ENCODE results near the gene ANO9. TPM values are rescaled to one million over a fixed set of nuclear protein-coding genes. Genes with fewer than 3 reads are reported as not detected.
"Not testable (repeated sequence)": the region's sequence is repeated elsewhere in the genome, so short reads cannot be mapped to it uniquely, and the experiment has no call there.

The ANO9 gene
- total RNA-seq, 1 donor from 2014 or later, result 33.8 TPM

DNA sequence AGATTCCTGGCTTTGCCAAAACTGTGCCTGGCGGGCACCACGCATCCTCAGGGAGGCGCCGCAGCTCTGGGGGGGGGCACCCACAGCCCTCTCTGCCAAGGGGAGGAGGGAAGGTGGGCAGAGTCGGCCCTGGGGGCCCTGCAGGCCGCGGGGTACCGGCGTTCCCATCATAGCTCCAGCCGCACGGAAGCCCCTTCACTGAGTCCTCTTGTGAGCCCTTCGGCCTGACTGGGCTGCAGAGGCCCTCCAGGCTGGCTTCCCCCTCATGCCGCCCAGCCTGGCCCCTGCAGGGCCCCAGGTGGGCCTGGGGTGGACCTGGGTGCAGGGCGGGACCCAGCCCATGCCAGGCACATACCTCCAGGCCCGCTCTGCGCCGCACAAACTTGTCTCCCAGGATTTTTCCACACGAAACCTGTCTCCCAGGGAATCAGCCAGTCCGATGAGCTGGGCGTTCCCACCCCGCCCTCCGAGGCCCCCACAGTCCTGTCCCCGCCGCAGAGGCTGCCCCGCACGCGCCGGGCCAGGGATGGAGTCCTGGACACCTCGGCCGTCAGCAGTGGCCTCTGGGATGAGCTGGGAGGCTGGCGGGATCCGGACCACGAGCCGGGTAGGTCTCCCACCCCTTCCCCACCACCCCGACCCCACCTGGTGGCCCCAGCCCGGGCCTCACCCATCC, 49.6 kb downstream of the ANO9 start:
- Mint-ChIP-seq H3K9me3 (peaks cover under 1% of the 10 kb centered on the region), H3K4me3 (no peak overlapping the region), H3K36me3 (ENCODE audit: low read depth) (no peaks in the 10 kb centered on the region), H3K27ac (no peak overlapping the region), H3K4me1 (ENCODE audit: low read depth) (no peaks in the 10 kb centered on the region), H3K27me3 (ENCODE audit: insufficient read depth) (peaks cover 6% of the 10 kb centered on the region)
- intact Hi-C loops (cut with micrococcal nuclease), result no loop called here
- DNase-seq (ENCODE audit: low spot score), result no peak

DNA sequence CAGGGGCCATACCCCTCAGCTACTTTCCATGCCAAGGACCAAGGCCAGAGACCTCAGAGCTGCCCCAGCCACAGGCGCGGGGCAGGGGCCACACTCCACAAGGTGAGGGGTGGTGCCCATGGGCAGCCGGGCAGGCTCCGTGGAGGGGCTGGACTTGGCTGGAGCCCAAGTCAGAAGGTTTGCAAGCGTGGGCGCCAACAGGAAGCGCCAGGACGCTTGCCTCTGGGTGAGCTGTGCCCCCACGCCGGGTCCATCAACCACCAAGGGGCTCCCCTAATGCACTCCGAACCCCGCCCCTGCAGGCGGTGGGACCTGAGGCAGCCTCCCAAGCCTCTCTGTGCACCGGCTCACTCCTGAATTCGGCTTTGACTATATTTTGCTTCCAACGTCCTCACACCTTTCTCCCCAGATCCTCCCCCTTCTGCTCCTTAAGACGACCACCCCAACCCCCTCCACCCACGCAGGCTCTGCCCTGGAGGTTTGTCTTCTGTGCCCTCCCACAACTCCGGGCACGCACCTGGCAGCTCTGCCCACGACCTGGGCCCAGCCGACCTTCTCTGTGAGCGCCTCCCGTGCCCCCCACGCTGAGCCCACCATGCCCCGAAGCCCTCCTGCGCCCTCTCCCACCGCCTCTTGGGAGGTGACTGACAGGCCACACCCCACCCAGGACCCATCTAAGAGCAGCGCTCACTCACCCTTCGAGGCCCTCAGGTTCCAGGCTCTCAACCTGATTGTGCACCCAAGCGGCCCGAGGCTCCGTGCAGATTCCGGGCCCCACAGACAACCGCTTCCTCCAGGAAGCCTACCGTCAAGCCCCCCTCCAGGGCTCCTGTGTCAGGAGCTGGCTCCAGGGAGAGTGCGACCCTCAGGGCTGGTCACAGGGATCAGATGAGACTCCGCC, 50.4 kb downstream of the ANO9 start:
- intact Hi-C loops (cut with micrococcal nuclease), result no loop called here
- H3K36me3 Mint-ChIP-seq (ENCODE audit: low read depth), result no peaks in the 10 kb centered on the region
- no peak overlapping the region for H3K4me3 Mint-ChIP-seq
- H3K9me3 Mint-ChIP-seq, result peaks cover 8% of the 10 kb centered on the region
- H3K27ac Mint-ChIP-seq, result no peak overlapping the region
- peaks cover 8% of the 10 kb centered on the region for H3K27me3 Mint-ChIP-seq (ENCODE audit: insufficient read depth)
- H3K4me1 Mint-ChIP-seq (ENCODE audit: low read depth), result no peaks in the 10 kb centered on the region
- DNase-seq (ENCODE audit: low spot score), result no peak

DNA sequence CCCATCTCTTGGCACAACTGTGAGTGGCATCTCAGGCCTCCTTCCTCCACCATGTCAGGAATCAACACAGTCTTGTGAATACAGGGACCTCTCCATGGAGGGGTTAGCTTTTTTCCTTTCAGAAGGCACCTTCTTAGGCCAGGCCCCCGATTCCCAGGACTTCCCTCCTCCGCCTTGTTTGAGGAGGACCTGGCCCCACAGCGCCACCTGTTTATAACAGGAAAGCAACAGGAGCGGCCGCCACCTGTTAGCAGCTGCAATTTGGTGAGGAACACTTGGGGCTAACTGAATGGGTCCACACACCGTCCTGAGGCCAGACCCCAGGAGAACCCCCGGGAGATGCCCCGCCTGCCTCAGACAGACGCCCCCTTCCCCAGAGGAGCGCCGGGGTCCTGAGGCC, 51.6 kb downstream of the ANO9 start:
- Mint-ChIP-seq H3K4me3 (no peak overlapping the region), H3K36me3 (ENCODE audit: low read depth) (no peaks in the 10 kb centered on the region), H3K9me3 (peaks cover 8% of the 10 kb centered on the region), H3K4me1 (ENCODE audit: low read depth) (no peaks in the 10 kb centered on the region), H3K27me3 (ENCODE audit: insufficient read depth) (peaks cover 8% of the 10 kb centered on the region), H3K27ac (no peak overlapping the region)
- no peak for DNase-seq (ENCODE audit: low spot score)
- intact Hi-C loops (cut with micrococcal nuclease), result no loop called here

DNA sequence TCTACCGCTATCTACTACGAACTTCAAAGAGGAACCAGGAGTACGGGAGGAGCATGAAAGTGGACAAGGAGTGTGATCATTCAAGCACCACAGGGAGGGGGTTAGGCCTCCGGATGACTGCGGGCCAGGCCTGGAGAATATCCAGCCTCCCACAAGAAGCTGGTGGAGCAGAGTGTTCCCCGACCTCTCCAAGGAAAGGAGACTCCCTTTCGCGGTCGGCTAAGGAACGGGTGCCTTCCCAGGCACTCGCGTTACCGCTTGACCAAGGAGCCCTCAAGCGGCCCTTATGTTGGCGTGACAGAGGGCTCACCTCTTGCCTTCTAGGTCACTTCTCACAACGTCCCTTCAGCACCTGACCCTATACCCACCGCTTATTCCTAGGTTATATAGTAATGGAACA, 52.4 kb downstream of the ANO9 start:
- not testable (repeated sequence) for H3K27me3 Mint-ChIP-seq (ENCODE audit: insufficient read depth); H3K4me1 Mint-ChIP-seq (ENCODE audit: low read depth)

DNA sequence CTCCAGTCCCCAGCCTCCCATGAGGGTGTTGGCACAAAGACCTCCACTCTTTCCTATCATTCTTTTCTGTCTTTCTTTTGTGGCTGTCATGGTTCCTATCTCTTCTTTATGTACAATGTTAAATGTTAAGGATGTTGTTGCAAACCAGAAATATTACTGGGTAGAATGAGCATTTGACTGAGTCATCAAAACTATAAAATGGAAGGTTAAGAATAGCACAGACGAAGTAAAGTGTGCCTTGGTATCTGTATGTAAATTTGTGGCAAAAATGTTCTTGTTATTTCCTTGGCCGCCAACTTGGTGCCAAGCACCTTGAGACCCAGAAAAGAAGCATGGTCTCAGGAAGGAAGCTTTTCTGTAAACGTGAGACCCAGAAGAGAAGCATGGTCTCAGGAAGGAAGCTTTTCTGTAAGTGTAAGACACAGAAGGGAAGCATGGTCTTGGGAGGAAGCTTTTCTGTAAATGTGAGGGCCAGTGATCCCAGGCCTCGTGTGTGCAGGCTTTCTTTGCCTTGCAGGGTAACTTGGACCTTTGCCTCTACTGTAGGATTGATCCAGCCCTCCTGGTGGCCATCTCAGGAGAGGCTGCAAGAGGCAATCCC, 54.5 kb downstream of the ANO9 start:
- Mint-ChIP-seq H3K27me3 (ENCODE audit: insufficient read depth) (peaks cover 9% of the 10 kb centered on the region), H3K9me3 (peaks cover 8% of the 10 kb centered on the region), H3K36me3 (ENCODE audit: low read depth) (no peaks in the 10 kb centered on the region), H3K4me1 (ENCODE audit: low read depth) (no peaks in the 10 kb centered on the region), H3K4me3 (no peak overlapping the region), H3K27ac (no peak overlapping the region)
- intact Hi-C loops (cut with micrococcal nuclease), result no loop called here
- DNase-seq (ENCODE audit: low spot score), result no peak

More for the DNA sequence above, 52.4 kb downstream of the ANO9 start:
- H3K4me3 Mint-ChIP-seq; DNase-seq (ENCODE audit: low spot score); intact Hi-C loops (cut with micrococcal nuclease); H3K36me3 Mint-ChIP-seq (ENCODE audit: low read depth); H3K9me3 Mint-ChIP-seq; H3K27ac Mint-ChIP-seq: not testable (repeated sequence)

DNA sequence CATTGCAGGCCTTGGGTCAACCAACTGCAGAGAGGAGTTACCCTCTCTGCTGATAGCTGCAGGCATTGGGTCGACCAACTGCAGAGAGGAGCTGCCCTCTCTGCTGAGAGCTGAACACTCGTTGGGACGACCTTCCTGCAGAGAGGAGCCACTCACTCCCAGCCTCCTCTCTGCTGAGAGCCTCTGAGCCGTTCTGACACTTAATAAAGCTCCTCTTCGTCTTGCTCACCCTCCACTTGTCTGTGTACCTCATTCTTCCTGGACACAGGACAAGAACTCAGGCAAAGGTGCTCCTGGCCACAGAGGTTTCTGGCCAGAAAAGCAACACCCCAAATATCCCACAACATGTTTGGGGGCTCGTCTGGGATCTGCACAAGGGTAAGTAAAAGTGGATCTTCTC, 55.3 kb downstream of the ANO9 start:
- no peaks in the 10 kb centered on the region for H3K36me3 Mint-ChIP-seq (ENCODE audit: low read depth)
- H3K9me3 Mint-ChIP-seq, result peaks cover 8% of the 10 kb centered on the region
- peaks cover 12% of the 10 kb centered on the region for H3K27me3 Mint-ChIP-seq (ENCODE audit: insufficient read depth)
- intact Hi-C loops (cut with micrococcal nuclease), result no loop called here
- no peak overlapping the region for H3K4me3 Mint-ChIP-seq
- no peak for DNase-seq (ENCODE audit: low spot score)
- no peaks in the 10 kb centered on the region for H3K4me1 Mint-ChIP-seq (ENCODE audit: low read depth)
- no peak overlapping the region for H3K27ac Mint-ChIP-seq

DNA sequence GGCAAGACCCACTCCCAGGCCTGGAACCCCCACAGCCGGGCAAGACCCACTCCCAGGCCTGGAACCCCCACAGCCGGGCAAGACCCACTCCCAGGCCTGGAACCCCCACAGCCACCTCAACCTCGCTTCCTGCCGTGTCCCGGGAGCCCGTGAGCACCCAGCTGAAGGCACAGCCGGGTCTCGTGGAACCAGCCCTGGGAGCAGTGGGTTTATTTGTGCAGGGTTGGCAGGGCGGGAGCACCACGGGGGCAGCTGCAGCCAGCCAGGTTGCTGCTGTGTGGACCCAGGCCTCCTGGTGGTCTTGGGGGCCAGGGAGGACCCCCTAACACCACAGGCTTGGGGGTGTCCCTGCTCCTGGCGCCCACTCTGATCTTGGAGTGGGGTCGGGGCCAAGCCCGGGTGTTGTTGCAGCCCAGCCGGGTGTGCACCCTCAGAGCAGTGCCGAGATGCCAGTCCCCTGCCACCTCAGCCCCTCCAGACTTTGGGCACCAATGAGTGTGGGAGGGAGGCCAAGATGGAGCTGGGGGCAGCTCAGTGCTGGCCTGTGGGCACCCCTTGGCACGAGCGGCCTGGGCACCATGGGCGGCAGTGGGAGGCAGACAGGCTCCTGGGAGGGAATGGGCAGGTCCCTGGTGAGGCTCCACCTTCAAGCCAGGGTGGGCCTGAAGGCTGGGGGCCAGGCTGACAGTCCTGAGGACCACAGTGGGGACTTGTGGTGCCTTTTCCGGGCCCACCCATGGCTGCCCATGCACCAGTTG, 56.0 kb downstream of the ANO9 start:
- peaks cover 8% of the 10 kb centered on the region for H3K9me3 Mint-ChIP-seq
- H3K27ac Mint-ChIP-seq, result no peak overlapping the region
- intact Hi-C loops (cut with micrococcal nuclease), result no loop called here
- no peak for DNase-seq (ENCODE audit: low spot score)
- no peak overlapping the region for H3K4me3 Mint-ChIP-seq
- no peaks in the 10 kb centered on the region for H3K36me3 Mint-ChIP-seq (ENCODE audit: low read depth)
- no peaks in the 10 kb centered on the region for H3K4me1 Mint-ChIP-seq (ENCODE audit: low read depth)
- peaks cover 12% of the 10 kb centered on the region for H3K27me3 Mint-ChIP-seq (ENCODE audit: insufficient read depth)

DNA sequence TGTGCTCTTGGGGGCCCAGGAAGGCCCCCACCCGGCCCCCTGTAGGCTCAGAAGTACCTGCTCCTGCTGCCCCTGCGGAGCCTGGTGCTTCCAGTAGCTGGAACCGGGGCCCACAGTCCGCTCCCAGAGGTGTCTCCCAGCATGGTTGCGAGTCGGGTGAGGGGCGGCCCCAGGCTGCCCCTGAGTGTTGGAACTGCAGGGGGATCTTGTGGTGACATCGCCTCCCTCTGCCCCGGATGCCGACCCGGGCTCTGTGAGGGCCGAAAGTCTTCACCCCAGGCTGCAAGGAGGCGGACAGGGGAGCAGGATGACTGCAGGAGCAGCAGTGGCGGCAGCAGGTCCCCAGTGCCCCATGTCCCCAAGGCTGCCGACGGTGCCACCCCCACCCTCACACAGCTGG, 57.3 kb downstream of the ANO9 start:
- H3K4me1 Mint-ChIP-seq (ENCODE audit: low read depth), result no peaks in the 10 kb centered on the region
- H3K9me3 Mint-ChIP-seq, result peaks cover 8% of the 10 kb centered on the region
- intact Hi-C loops (cut with micrococcal nuclease), result no loop called here
- no peak for DNase-seq (ENCODE audit: low spot score)
- H3K36me3 Mint-ChIP-seq (ENCODE audit: low read depth), result no peaks in the 10 kb centered on the region
- H3K27me3 Mint-ChIP-seq (ENCODE audit: insufficient read depth), result peaks cover 12% of the 10 kb centered on the region
- H3K4me3 Mint-ChIP-seq, result no peak overlapping the region
- no peak overlapping the region for H3K27ac Mint-ChIP-seq

DNA sequence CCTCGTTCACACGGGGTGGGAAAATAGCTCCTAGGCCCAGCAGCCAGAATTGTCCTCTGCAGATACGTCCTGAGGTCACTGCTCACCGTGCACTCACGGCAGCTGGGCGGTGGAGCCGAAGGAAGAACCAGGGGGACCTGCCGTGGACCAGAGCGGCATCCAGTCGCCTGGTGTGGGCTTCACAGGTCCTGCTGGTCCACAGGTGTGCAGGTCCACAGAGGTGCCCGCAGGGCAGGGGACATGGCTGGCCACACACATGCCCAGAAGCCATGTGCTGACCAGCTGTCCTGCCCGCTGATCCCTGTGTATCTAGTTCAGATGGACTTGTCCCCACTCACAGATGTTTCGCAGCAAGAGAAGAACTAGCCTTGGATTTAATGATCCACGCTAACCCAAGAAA, 58.4 kb downstream of the ANO9 start:
- intact Hi-C loops (cut with micrococcal nuclease), result no loop called here
- Mint-ChIP-seq H3K27ac (no peak overlapping the region), H3K36me3 (ENCODE audit: low read depth) (no peaks in the 10 kb centered on the region), H3K27me3 (ENCODE audit: insufficient read depth) (peaks cover 9% of the 10 kb centered on the region), H3K9me3 (peaks cover 8% of the 10 kb centered on the region), H3K4me3 (no peak overlapping the region), H3K4me1 (ENCODE audit: low read depth) (no peaks in the 10 kb centered on the region)
- no peak for DNase-seq (ENCODE audit: low spot score)

DNA sequence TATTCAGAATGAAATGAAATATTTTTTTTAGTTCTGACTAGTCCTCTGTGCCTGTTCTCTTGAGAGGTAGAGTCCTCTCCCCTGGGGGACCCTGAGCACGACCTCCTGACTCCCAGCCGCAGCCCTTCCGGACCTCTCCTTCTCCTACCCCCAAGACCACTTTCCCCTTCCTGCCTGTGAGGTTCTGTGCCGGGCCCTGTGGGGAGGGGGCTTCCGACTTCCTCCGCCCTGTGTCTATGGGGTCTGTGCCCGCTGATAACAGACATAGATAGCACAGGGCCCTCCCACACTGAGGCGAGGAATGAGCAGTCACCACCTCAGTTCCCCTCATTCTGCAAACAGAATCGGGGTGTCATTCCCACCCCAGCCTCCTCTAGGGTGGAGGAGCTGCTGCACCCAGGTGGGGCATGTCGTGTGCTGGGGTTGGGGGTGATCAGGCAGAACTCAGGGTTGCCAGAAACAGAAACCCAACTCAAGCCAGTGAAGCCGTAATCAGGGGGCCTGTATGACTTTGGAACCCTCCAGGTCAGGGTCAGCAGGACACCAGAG, 59.7 kb downstream of the ANO9 start:
- no peaks in the 10 kb centered on the region for H3K36me3 Mint-ChIP-seq (ENCODE audit: low read depth)
- H3K4me1 Mint-ChIP-seq (ENCODE audit: low read depth), result no peaks in the 10 kb centered on the region
- H3K4me3 Mint-ChIP-seq, result no peak overlapping the region
- intact Hi-C loops (cut with micrococcal nuclease), result no loop called here
- H3K27me3 Mint-ChIP-seq (ENCODE audit: insufficient read depth), result peaks cover 8% of the 10 kb centered on the region
- no peak for DNase-seq (ENCODE audit: low spot score)
- peaks cover 7% of the 10 kb centered on the region for H3K9me3 Mint-ChIP-seq
- H3K27ac Mint-ChIP-seq, result no peak overlapping the region

DNA sequence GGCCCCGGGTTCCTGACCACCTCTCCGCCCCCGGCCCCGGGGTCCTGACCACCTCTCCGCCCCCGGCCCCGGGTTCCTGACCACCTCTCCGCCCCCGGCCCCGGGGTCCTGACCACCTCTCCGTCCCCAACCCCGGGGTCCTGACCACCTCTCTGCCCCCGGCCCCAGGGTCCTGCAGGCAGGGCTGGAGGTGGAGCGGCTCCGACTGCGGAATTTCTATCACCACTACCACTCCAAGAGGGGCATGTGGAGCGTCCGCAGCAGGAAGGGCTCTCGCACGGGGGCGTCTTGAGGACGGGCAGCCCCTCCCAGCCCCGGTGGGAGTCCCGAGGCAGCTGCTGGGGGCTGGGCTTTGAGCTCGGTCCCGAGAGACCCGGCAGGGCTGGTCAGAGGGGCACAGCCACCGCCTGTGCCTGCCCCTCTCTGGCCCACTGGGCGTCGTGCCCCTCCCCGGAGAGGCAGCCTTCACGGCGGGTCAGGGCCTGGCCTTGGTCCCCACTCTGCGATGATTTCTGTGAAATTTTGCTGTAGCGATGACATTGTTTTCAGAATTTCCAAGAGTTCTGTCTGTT, 60.2 kb downstream of the ANO9 start:
- no peak for DNase-seq (ENCODE audit: low spot score)
- Mint-ChIP-seq H3K27ac (no peak overlapping the region), H3K27me3 (ENCODE audit: insufficient read depth) (peaks cover 6% of the 10 kb centered on the region), H3K9me3 (peaks cover under 1% of the 10 kb centered on the region), H3K4me1 (ENCODE audit: low read depth) (no peaks in the 10 kb centered on the region), H3K4me3 (no peak overlapping the region), H3K36me3 (ENCODE audit: low read depth) (no peaks in the 10 kb centered on the region)
- intact Hi-C loops (cut with micrococcal nuclease), result no loop called here

DNA sequence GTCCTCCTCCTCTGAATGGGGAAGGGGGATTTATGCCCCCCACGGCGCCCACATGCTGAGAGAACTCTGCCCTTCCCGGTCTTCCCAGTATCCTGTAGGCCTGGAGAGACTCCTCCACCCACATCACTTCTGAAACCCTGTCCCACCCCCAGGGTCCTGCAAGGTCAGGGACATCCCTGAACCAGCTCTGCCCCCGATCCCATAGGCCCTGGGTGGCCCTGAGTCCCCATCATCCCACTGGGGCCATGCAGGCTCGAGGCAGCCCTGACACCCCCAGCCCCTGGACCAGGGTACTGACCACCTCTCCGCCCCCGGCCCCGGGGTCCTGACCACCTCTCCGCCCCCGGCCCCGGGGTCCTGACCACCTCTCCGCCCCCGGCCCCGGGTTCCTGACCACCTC, 60.8 kb downstream of the ANO9 start:
- DNase-seq (ENCODE audit: low spot score), result no peak
- no peak overlapping the region for H3K27ac Mint-ChIP-seq
- intact Hi-C loops (cut with micrococcal nuclease), result no loop called here
- no peaks in the 10 kb centered on the region for H3K4me1 Mint-ChIP-seq (ENCODE audit: low read depth)
- no peaks in the 10 kb centered on the region for H3K36me3 Mint-ChIP-seq (ENCODE audit: low read depth)
- H3K27me3 Mint-ChIP-seq (ENCODE audit: insufficient read depth), result peaks cover 6% of the 10 kb centered on the region
- H3K9me3 Mint-ChIP-seq, result no peaks in the 10 kb centered on the region
- H3K4me3 Mint-ChIP-seq, result no peak overlapping the region
